ENCODE measurements around the gene PPP2R1B.

Gene PPP2R1B

DNA sequence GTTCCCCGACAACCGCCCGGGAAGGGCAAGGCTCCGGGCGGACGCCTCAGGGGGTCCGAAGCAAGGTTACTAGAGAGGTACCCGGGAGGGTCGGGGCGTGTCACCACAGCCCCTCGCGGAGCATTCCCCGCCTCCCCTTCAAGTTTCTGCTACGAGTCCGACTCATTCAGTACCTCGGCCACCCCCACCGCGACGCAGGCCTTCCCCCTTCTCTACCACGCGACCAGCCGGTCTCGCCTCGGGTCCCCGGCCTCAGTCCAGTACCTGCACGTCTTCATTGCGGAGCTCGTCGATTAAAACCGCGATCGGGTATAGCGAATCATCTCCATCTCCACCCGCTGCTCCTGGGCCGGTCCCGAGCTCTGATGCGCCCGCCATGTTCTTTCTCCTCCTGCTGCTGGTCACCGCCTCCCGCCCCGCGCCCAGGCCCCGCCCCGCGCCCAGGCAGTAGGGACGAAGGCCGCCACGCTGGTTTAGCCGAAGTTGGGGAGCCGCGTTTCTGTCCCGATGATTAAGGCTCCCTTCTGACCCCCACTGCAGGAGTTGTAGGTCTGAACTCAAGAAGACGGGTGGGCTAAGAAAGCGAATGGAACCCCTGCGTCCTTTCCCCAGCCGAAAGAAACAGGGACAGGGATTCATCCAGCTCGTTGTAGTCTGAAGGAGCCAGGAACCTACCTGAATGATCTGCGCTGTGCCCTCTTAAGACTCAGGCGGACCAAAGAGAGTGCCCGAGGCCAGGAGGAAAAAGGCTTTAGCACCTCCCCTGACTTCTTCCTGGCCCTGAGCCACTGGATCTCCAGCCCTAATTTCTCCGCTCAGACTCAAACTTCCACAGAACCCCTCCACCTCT is at the start of gene PPP2R1B:
Gene PPP2R1B (minus strand): TSS at position 406 of the 850 bp plus-strand sequence. CDS start 28 bp downstream, at position 378.
- DNase-seq (ENCODE audit: low spot score) (peak; percentile 50), FAIRE-seq (no peak)

DNA sequence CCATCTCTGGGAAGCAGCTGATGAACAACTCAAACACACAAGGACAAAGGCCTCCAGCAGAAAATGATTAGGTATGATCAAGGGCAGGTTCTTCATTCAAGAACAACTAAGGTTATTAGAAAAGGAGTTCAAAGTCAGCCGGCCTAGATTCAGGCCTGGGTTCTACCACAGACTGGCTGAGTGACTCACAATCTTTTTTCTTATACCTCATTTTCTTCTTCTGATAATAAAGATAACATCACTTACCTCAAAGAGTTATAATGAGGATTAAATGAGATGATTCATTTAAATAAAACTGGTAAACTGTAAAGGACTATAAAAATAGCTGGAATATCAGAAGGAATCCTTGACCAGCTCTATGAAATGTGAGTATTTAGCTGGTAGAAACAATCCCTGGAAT is 49.3 kb upstream of the PPP2R1B start:
- FAIRE-seq (no peak), DNase-seq (ENCODE audit: low spot score) (no peak)

DNA sequence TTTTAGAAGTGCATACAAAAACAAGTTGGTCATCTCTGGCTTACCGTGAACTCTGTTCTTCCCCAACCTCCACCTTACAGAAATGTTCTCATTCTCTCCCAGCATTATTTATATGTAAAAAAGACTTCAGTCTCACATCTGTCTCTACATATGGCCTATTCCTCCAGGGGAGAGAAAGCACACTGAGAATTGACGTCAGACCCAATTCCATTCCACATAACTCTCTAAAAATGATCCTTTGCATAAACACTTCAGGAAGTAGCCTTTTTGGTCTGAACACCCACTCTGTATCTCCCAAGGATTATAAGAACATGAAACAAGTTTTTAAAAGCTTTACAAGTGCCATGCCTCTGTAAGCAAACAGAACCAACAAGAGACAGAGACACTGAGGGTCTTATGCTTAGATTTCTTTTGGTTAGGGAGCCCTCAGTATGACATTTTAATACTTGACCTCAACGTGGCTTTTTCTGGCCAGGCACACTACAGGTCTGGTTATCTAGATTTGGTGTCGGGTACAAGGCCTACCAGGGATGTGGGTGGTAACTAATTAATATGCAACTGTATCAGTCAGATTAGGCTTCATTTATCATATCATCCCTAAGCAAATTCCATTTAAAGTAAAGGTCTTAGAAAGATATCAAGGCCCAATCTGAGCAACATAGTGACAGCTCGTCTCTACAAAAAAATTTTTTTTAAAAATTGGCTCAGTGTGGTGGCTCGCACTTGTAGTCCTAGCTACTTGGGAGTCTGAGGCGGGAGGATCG is 48.5 kb upstream of the PPP2R1B start:
- FAIRE-seq: no peak
- no peak for DNase-seq (ENCODE audit: low spot score)

- FAIRE-seq (no peak), DNase-seq (ENCODE audit: low spot score) (no peak)
Measured at GRCh38 chr11:111814106-111814505, 47.9 kb upstream of the PPP2R1B start.

DNA sequence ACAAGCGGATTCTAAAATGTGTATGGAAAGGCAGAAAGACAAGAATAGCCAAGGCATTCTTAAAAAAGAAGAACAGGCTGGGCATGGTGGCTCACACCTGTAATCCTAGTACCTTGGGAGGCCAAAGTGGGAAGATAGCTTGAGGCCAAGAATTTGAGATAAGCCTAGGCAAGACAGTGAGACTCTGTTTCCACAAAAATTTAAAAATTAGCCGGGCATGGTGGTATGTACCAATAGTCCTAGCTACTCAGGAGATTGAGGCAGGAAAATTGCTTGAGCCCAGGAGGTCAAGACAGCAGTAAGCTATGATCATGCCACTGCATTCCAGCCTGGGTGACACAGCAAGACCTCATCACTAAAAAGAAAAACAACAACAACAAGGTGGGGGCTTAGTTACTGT is 46.0 kb upstream of the PPP2R1B start:
- FAIRE-seq: no peak

GRCh38 chr11:111811445-111811844 is 45.3 kb upstream of the PPP2R1B start:
- FAIRE-seq: no peak

More for the DNA sequence above, 46.0 kb upstream of the PPP2R1B start:
- no peak for DNase-seq (ENCODE audit: low spot score)

DNA sequence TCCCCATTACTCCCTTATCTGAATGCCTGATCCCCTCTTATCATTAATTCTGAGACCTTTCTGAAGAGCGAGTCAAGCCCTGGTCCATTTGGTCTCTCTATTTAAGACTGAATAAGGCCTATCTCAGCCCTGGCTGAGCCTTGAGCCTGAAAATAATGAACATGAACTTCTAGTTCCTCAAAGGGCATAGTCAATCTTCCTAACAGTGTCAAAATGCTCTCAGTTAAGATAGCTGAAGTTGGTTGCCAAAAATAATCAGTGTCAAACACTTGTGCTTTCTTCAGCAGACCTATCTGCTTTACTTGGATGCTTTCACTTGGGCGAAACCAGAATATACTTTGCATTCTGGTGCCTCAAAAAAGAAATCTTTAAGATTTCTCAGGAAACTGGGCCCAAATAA is 42.6 kb upstream of the PPP2R1B start:
- FAIRE-seq (no peak), DNase-seq (ENCODE audit: low spot score) (no peak)

More at GRCh38 chr11:111811445-111811844, 45.3 kb upstream of the PPP2R1B start:
- DNase-seq (ENCODE audit: low spot score): no peak

- no peak for FAIRE-seq
Measured at GRCh38 chr11:111808063-111808588, 41.9 kb upstream of the PPP2R1B start.

GRCh38 chr11:111807076-111807475 is 40.9 kb upstream of the PPP2R1B start:
- DNase-seq (ENCODE audit: low spot score) (no peak), FAIRE-seq (no peak)

More at GRCh38 chr11:111808063-111808588, 41.9 kb upstream of the PPP2R1B start:
- DNase-seq (ENCODE audit: low spot score): no peak

DNA sequence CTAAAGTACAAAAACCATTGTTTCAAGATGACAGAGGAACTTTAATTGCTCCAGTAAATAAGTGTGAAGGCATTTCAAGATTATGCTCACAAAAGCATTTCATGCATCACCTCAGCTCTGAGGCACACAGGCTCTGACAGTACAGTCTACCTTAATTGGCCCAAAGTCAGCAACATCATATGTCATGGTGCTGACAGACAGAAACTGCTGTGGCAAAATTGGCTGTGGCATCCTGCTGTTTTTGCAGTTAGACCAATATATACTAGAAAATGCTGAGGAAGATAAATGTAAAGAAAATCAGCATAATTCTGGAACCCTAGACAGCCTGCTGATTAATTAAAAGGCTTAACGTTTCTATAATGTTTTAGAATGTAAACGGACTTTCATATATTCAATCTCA is 34.9 kb upstream of the PPP2R1B start:
- FAIRE-seq (no peak), DNase-seq (ENCODE audit: low spot score) (no peak)

GRCh38 chr11:111798279-111798678 is 32.1 kb upstream of the PPP2R1B start:
- FAIRE-seq (no peak), DNase-seq (ENCODE audit: low spot score) (no peak)

DNA sequence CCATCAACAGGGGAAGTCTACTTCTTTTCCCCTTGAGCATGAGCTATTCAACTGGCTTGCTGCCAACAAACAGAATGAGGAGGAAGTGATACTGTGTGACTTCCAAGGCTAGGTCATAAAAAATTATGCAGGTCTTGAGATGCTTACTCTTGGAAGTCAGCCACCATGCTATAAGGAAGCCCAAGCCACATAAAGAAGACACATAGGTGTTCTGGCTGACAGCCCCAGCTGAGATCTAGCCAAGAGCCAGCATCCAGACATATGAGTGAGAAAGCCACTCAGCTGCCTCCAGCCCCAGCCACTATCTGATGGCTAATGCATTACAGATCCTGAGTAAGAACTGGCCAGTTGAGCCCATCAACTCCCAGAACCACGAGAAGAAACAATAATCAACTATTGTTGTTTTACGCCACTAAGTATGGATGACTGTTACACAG is 31.0 kb upstream of the PPP2R1B start:
- DNase-seq (ENCODE audit: low spot score) (peak; percentile 48), FAIRE-seq (no peak)

DNA sequence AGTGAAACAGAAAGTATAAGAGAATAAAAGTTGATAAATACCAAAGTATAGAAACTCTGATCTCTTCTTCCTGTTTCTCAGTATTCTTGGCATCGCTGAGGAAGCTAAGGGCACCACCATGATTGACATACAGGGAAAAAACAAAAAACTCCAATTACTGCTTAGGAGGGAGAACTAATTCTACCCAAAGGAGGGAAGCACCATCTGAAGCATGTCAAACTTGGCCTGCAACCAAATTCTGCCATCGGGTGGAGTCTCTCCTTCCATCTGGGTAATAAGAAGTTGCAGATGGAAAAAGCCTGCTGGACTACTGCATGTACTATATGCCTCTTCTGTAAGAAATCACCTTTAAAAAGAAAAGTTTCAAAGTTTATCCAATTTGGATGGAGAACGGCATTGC is 30.5 kb upstream of the PPP2R1B start:
- FAIRE-seq (no peak), DNase-seq (ENCODE audit: low spot score) (no peak)

DNA sequence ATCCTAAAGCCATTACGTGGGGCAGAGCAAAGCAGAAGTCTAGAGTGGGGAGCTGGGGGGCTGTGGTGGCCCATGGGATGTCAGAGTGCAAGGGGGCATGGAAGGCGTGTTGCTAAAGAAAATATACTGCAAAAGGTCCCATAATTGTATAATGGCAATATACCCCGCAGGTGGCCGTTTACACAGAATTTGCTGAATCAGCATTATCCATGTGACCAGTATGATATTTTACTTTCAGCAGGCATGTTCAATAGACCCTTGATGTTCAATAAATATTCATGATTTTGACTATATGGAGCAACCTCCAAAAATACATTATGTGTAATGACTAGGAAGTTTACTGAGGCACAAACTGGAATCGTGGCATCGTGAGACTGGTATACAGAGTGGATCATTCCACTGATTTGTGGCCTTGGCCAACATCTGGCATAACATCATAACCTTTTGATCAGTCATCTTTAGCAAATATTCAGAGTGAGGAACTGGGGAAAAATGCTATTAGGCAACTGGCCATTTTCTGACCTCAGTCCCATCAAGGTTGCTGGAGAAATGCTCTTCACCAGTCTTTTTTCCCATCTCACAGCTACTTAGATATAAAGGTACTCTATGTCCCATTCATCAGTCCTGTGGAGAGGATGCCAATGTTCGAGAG is 29.3 kb upstream of the PPP2R1B start:
- no peak for FAIRE-seq
- DNase-seq (ENCODE audit: low spot score): no peak

DNA sequence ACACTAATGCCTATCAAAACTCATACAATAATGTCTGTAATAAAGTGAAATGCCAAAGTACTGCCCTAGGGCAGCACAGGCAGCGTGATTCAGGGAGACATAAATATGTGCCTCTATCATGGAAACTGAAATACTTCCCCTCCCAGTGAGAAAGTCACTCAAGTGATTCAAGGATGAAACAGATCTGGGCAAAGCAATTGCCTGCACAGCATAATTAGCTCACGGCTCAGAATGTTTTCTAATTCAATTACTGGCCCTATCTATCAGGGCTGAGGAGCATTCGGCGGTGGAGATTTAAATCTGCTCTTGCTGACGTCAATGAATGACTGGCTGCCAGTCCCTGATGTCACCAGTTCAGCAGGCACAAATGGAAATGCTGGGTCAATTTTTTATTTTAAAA is 27.7 kb upstream of the PPP2R1B start:
- no peak for FAIRE-seq
- DNase-seq (ENCODE audit: low spot score): no peak

- DNase-seq (ENCODE audit: low spot score): no peak
Measured at GRCh38 chr11:111792955-111793500, 26.8 kb upstream of the PPP2R1B start.

GRCh38 chr11:111792314-111792713 is 26.1 kb upstream of the PPP2R1B start:
- FAIRE-seq (no peak), DNase-seq (ENCODE audit: low spot score) (no peak)

More at GRCh38 chr11:111792955-111793500, 26.8 kb upstream of the PPP2R1B start:
- FAIRE-seq: no peak

GRCh38 chr11:111788464-111788863 is 22.3 kb upstream of the PPP2R1B start:
- DNase-seq (ENCODE audit: low spot score): no peak
- FAIRE-seq: no peak

DNA sequence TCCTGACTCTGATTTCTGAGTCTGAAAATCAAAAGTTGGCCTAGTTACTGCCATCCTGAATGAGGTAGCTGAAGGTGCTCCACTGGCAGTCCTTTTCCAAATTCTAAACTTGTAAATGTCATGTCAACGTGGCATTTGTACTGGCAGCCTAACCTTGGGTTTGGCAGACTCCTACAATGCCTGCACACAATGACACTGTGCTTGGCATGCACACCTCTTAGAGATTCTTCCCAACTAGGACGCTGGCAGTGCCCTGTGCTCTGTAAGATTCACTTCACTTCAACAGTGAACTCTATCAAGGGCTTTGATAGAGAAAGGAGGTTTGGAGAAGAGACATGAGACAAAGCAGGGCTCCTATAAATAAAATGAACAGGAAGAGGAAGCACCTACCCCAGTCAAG is 21.9 kb upstream of the PPP2R1B start:
- no peak for FAIRE-seq
- DNase-seq (ENCODE audit: low spot score): no peak

DNA sequence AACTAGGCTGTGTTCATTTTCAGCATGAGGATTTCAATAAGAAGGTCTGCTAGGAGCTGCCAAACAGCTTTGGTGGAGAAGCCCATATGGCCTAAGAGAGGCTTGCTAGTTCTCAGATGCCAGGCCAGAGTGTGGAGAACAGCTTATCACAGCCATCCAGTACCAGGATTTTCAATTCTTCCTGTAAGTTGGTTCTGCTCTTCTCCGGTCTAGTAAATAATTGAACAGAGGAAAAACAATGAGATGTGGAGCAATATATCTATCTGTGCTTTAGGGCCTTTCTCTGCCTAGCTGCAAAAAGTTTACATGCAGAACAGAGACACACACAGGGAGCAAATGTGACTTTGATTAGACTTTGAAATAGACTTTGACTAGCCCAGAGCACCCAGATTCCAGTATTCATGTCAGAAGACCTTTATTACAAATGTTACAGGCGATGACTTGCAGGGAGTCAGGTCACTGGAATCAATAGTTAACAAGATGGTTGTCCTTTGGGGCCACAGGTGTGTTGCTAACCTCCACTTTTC is 19.8 kb upstream of the PPP2R1B start:
- FAIRE-seq: no peak

DNA sequence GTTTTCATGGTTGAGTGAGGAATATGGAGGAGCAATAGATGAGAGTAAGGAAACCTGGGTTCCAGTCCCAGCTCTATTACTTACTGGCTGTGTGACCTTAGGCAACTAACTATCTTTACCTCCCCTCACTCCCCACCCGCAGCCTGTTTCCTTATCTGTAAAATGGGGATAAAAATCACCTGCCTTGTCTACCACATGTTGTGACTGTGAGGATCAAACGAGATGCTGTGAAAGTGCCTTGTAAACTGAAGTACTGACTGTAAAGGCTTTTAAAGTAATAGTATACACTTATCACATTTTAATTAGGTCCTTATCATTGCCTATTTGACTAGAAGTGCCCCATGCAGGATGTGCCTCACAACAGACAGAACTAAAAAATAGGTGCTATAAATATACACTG is 18.9 kb upstream of the PPP2R1B start:
- DNase-seq (ENCODE audit: low spot score) (no peak), FAIRE-seq (no peak)

More for the DNA sequence above, 19.8 kb upstream of the PPP2R1B start:
- DNase-seq (ENCODE audit: low spot score): no peak

Measured in RCC 7860 (cell line).